GM12801 (cell line): ENCODE data around the gene CDH4.

Experiments used
- TF ChIP-seq, protein P1 (sequence below): IDR thresholded peaks from one replicate; pipeline ENCODE4 v1.5.1; 2011; ENCODE audit warnings: control low read depth; ENCODE audit not compliant: insufficient read length; ENCODE audit errors: extremely low read depth

The CDH4 gene

GRCh38 chr20:61779176-61779965, 527.3 kb downstream of the CDH4 start:
- TF ChIP-seq, protein P1, sequence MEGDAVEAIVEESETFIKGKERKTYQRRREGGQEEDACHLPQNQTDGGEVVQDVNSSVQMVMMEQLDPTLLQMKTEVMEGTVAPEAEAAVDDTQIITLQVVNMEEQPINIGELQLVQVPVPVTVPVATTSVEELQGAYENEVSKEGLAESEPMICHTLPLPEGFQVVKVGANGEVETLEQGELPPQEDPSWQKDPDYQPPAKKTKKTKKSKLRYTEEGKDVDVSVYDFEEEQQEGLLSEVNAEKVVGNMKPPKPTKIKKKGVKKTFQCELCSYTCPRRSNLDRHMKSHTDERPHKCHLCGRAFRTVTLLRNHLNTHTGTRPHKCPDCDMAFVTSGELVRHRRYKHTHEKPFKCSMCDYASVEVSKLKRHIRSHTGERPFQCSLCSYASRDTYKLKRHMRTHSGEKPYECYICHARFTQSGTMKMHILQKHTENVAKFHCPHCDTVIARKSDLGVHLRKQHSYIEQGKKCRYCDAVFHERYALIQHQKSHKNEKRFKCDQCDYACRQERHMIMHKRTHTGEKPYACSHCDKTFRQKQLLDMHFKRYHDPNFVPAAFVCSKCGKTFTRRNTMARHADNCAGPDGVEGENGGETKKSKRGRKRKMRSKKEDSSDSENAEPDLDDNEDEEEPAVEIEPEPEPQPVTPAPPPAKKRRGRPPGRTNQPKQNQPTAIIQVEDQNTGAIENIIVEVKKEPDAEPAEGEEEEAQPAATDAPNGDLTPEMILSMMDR, result no peak

DNA sequence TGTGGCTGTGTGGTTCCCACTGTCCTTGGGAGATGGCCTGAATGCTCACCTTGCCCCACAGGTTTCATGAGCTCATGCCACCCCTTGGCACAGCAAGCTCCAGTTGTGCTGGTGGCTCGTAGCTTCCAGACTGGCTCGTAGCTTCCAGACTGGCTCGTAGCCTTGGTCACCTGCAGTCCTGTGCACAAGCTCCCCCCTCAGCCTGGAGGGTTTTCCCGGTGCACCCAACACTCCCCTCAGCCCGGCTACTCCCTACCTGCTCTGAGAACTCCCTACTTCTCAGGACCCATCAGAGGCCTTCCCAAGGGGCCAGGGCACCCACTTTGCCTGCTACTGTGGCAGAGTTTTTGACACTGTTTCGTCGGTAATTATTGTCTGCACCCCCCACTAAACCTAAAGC, 528.0 kb downstream of the CDH4 start:
- TF ChIP-seq, protein P1, result no peak

GRCh38 chr20:61784801-61785566, 532.9 kb downstream of the CDH4 start:
- TF ChIP-seq, protein P1, result no peak

- TF ChIP-seq, protein P1, result no peak
Measured at GRCh38 chr20:61785567-61785816, 533.4 kb downstream of the CDH4 start.

GRCh38 chr20:61786230-61786629, 534.2 kb downstream of the CDH4 start:
- TF ChIP-seq, protein P1, result no peak

DNA sequence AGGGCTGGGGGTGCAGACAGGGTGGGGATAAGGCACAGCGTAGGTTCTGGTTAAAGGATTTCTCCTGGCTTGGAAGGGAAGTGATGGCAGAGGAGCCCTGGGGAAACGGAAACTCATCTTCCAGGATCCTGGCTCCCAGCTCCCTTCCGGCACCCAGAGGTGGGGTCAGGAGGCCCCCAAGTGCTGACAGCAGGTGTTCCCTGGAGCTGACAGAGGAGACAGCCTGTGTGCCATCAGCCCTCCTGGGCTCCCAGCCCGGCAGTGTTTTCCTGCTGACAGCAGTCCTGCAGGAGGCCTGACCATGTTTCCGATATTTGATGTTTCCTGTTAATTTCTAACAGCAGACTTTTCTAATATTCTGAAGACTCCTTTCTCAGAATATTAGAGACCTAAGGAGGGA, 536.3 kb downstream of the CDH4 start:
- TF ChIP-seq, protein P1, result no peak

- TF ChIP-seq, protein P1, result no peak
Measured at GRCh38 chr20:61789329-61789728, 537.3 kb downstream of the CDH4 start.
